ENCODE results near the gene CD44. TPM values are rescaled to one million over a fixed set of nuclear protein-coding genes. Genes with fewer than 3 reads are reported as not detected.
A peak's percentile ranks its signal among the peaks of the same experiment; 100 is the strongest.

Gene CD44
- total RNA-seq, 1 experiment from 2014 or later = 324 TPM

- DNase-seq (ENCODE audit: low spot score) = no peak
These were observed 26.7 kb upstream of the CD44 start for GRCh38 chr11:35112056-35112845.

- no peak for DNase-seq (ENCODE audit: low spot score)
These were observed 26.2 kb upstream of the CD44 start for GRCh38 chr11:35112846-35113105.

GRCh38 chr11:35114906-35115687, 23.9 kb upstream of the CD44 start:
- DNase-seq (ENCODE audit: low spot score) = no peak

GRCh38 chr11:35115688-35116030, 23.3 kb upstream of the CD44 start:
- DNase-seq (ENCODE audit: low spot score) = no peak

- no peak for DNase-seq (ENCODE audit: low spot score)
These were observed 22.7 kb upstream of the CD44 start for GRCh38 chr11:35116245-35116644.

- no peak for DNase-seq (ENCODE audit: low spot score)
These were observed 22.0 kb upstream of the CD44 start for GRCh38 chr11:35116762-35117640.

GRCh38 chr11:35118906-35119305, 20.1 kb upstream of the CD44 start:
- no peak for DNase-seq (ENCODE audit: low spot score)

GRCh38 chr11:35121326-35121865, 17.6 kb upstream of the CD44 start:
- DNase-seq (ENCODE audit: low spot score) = no peak

- DNase-seq (ENCODE audit: low spot score) = no peak
These were observed 16.7 kb upstream of the CD44 start for GRCh38 chr11:35122308-35122707.

- DNase-seq (ENCODE audit: low spot score) = no peak
These were observed 12.7 kb upstream of the CD44 start for GRCh38 chr11:35126000-35126878.

GRCh38 chr11:35126879-35127581, 11.9 kb upstream of the CD44 start:
- DNase-seq (ENCODE audit: low spot score) = no peak

- no peak for DNase-seq (ENCODE audit: low spot score)
These were observed 11.4 kb upstream of the CD44 start for GRCh38 chr11:35127619-35128018.

GRCh38 chr11:35131094-35131493, 7.9 kb upstream of the CD44 start:
- DNase-seq (ENCODE audit: low spot score) = no peak

GRCh38 chr11:35131886-35132285, 7.1 kb upstream of the CD44 start:
- no peak for DNase-seq (ENCODE audit: low spot score)

- no peak for DNase-seq (ENCODE audit: low spot score)
These were observed 5.3 kb upstream of the CD44 start for GRCh38 chr11:35133656-35134055.

GRCh38 chr11:35134403-35135148, 4.4 kb upstream of the CD44 start:
- DNase-seq (ENCODE audit: low spot score) = no peak

GRCh38 chr11:35135222-35135621, 3.7 kb upstream of the CD44 start:
- DNase-seq (ENCODE audit: low spot score) = no peak

GRCh38 chr11:35136311-35136710, 2.7 kb upstream of the CD44 start:
- DNase-seq (ENCODE audit: low spot score) = no peak

GRCh38 chr11:35138058-35138457, 913 bp upstream of the CD44 start:
- no peak for DNase-seq (ENCODE audit: low spot score)

- peak; percentile 74 for DNase-seq (ENCODE audit: low spot score)
These were observed 397 bp upstream of the CD44 start for GRCh38 chr11:35138606-35138942.
